GM12878 (cell line): ENCODE results near the gene IMMP2L. TPM values are rescaled to one million over a fixed set of nuclear protein-coding genes. Genes with fewer than 3 reads are reported as not detected.

Experiments
- ATAC-seq: fragments of 200-7000 bp; cut with Tn5 transposase; 3 replicates; pipeline ENCODE4 v1.9.1; 2020; ENCODE audit warnings: mild to moderate bottlenecking, moderate library complexity
- BruUV-seq: library from RNA; stranded (reverse); fragments of 400-500 nt; replicated peaks from 2 replicates; lab custom pipeline; 2021; lab: Mats Ljungman, UMichigan
- CTCF ChIA-PET: fragments of 300-600 bp; sonication (Branson Sonifier 250); formaldehyde crosslinking; extraction: SDS; loops from one replicate; lab custom pipeline; 2021; ENCODE audit warnings: inconsistent platforms; lab: Yijun Ruan, JAX
- POLR2A ChIA-PET: fragments of 350-600 bp; formaldehyde crosslinking; extraction: SDS; loops from one replicate; lab custom pipeline; 2021; ENCODE audit warnings: inconsistent platforms; lab: Charles Lee
- RAD21 ChIA-PET: fragments of 300-600 bp; sonication (Branson Sonifier 250); formaldehyde crosslinking; loops from one replicate; lab custom pipeline; 2023; ENCODE audit warnings: antibody characterized with exemption; ENCODE audit not compliant: unreplicated experiment; lab: Charles Lee
- SMC1A ChIA-PET: fragments of 300-600 bp; sonication (Branson Sonifier 250); formaldehyde crosslinking; loops from one replicate; lab custom pipeline; 2023; ENCODE audit not compliant: unreplicated experiment, uncharacterized antibody; lab: Charles Lee
- DNase-seq: peaks from one replicate; pipeline ENCODE4 v3.0.0-alpha.2; 2011; ENCODE audit warnings: low read depth, low spot score
- FAIRE-seq: peaks from 3 replicates; lab custom pipeline; 2011; peaks lifted over from hg19 to GRCh38; lab: Jason Lieb, UNC
- H2AFZ ChIP-seq: 2 replicates; pipeline ENCODE4 v1.6.0; 2011; ENCODE audit warnings: low read depth, low read length, control low read depth; ENCODE audit not compliant: control insufficient read depth
- H3K27ac ChIP-seq: 2 replicates; pipeline ENCODE4 v1.5.1; 2011; ENCODE audit warnings: control low read depth; ENCODE audit not compliant: control insufficient read depth, insufficient read depth
- H3K27me3 ChIP-seq, 2 experiments: replicated peaks in 1 of 2; 2 replicates each; pipeline versions ENCODE4 v1.6.0 to v1.6.1; 2011; ENCODE audit warnings: low read length in 1 of 2; ENCODE audit not compliant: control insufficient read depth in 2 of 2, insufficient read depth in 2 of 2
- H3K36me3 ChIP-seq, 2 experiments: 2 replicates each; pipeline ENCODE4 v1.5.1; 2011; ENCODE audit warnings: low read length in 1 of 2; ENCODE audit not compliant: control insufficient read depth in 2 of 2, insufficient read depth in 2 of 2
- H3K4me1 ChIP-seq: 2 replicates; pipeline ENCODE4 v1.6.1; 2011; ENCODE audit warnings: mild to moderate bottlenecking, low read length, moderate library complexity, mixed read lengths; ENCODE audit not compliant: control insufficient read depth, insufficient read depth
- H3K4me2 ChIP-seq: 2 replicates; pipeline ENCODE4 v1.6.0; 2011; ENCODE audit warnings: control low read depth; ENCODE audit not compliant: control insufficient read depth, insufficient read depth
- H3K4me3 ChIP-seq: fragments of 200-600 bp; sonication (generic); 2 replicates; pipeline ENCODE4 v1.5.1; 2016
- H3K79me2 ChIP-seq: 2 replicates; pipeline ENCODE4 v1.6.0; 2011; ENCODE audit warnings: low read length; ENCODE audit not compliant: control insufficient read depth, insufficient read depth
- H3K9ac ChIP-seq: 2 replicates; pipeline ENCODE4 v1.8.0; 2011; ENCODE audit warnings: low read length, control low read depth, mixed read lengths; ENCODE audit not compliant: control insufficient read depth, insufficient read depth
- H3K9me3 ChIP-seq: replicated peaks from 3 replicates; pipeline ENCODE4 v1.5.1; 2011; ENCODE audit warnings: mild to moderate bottlenecking, low read length; ENCODE audit not compliant: control insufficient read depth, insufficient read depth
- H4K20me1 ChIP-seq: 2 replicates; pipeline ENCODE4 v1.6.0; 2011; ENCODE audit not compliant: control insufficient read depth, insufficient read depth
- BHLHE40 ChIP-seq, 2 experiments: fragments of 450-650 bp in 1 of 2; IDR thresholded peaks; 2 replicates each; pipeline ENCODE4 v1.6.1; 2011 to 2017; ENCODE audit warnings: low read depth in 2 of 2, borderline replicate concordance in 1 of 2, improper control_type of control experiment in 1 of 2, low read length in 1 of 2, mild to moderate bottlenecking in 1 of 2
- CEBPB ChIP-seq, 2 experiments: fragments of 150-350 bp in 1 of 2; IDR thresholded peaks; 2 replicates each; pipeline ENCODE4 v1.6.1; 2012 to 2014; ENCODE audit warnings: low read depth in 2 of 2, low read length in 2 of 2, borderline replicate concordance in 1 of 2, inconsistent platforms in 1 of 2
- CREB1 ChIP-seq: IDR thresholded peaks from 2 replicates; pipeline ENCODE4 v1.6.1; 2012; ENCODE audit warnings: low read depth, mild to moderate bottlenecking, inconsistent platforms
- ESRRA ChIP-seq: IDR thresholded peaks from 2 replicates; pipeline ENCODE4 v1.6.1; 2012; ENCODE audit warnings: mild to moderate bottlenecking, low read length, improper control_type of control experiment
- GABPA ChIP-seq: IDR thresholded peaks from 2 replicates; pipeline ENCODE4 v1.6.1; 2014; ENCODE audit warnings: antibody characterized with exemption, low read depth, mild to moderate bottlenecking, inconsistent platforms
- IRF4 ChIP-seq: IDR thresholded peaks from 2 replicates; pipeline ENCODE4 v1.6.1; 2011; ENCODE audit warnings: low read depth, low read length
- POLR2AphosphoS5 ChIP-seq: IDR thresholded peaks from 2 replicates; pipeline ENCODE4 v1.6.1; 2011; ENCODE audit warnings: mild to moderate bottlenecking, low read length, inconsistent platforms
- SP1 ChIP-seq: IDR thresholded peaks from one replicate; pipeline ENCODE4 v1.6.1; 2011; ENCODE audit warnings: low read depth, low read length
- ZSCAN29 ChIP-seq: fragments of 450-650 bp; IDR thresholded peaks from 2 replicates; pipeline ENCODE4 v1.6.1; 2017; ENCODE audit warnings: mild to moderate bottlenecking, moderate library complexity
- WGBS: methylation state at CpG from one replicate; pipeline ENCODE4 v1.1.6; 2016; ENCODE audit warnings: low lambda C conversion rate; ENCODE audit not compliant: insufficient replicate concordance, insufficient coverage; ENCODE audit errors: missing lambda C conversion rate; 5-methylcytosine and 5-hydroxymethylcytosine counted together
- in situ Hi-C: fragments of 300-500 bp; cut with MboI; formaldehyde crosslinking; loops from 9 replicates; pipeline ENCODE4 v1.14.3; 2018; ENCODE audit warnings: mixed read lengths
- intact Hi-C: fragments of 100-400 bp; cut with micrococcal nuclease; formaldehyde crosslinking; loops from one replicate; pipeline ENCODE4 v1.14.2; 2022; ENCODE audit not compliant: unreplicated experiment
- polyA plus RNA-seq, 11 experiments: library from polyadenylated mRNA; depleted of rRNA in 4 of 11; unstranded in 6 of 11; stranded (reverse) in 5 of 11; fragments of >200 nt; fragmentation: Nextera tagmentation in 4 of 11; fragmentation: Illumina TruSeq in 1 of 11; extraction: Ambion mirVana in 4 of 11; extraction: Trizol in 1 of 11; gene quantifications; 1 replicate in 1 of 11; 2 replicates in 10 of 11; pipeline versions ENCODE4 v1.2.1 to v1.2.3, GENCODE V29; 2011 to 2016; ENCODE audit warnings: inconsistent platforms in 2 of 11, missing spikeins in 2 of 11, low read depth in 1 of 11
- total RNA-seq, 4 experiments: library from RNA; depleted of rRNA in 3 of 4; stranded (reverse); fragments of >200 nt in 3 of 4; fragmentation: Illumina TruSeq in 1 of 4; extraction: Trizol in 1 of 4; gene quantifications; 2 replicates each; pipeline versions ENCODE4 v1.2.1 to v1.2.3, GENCODE V29; 2013 to 2021

IMMP2L gene
- total and polyA plus RNA-seq, 10 of the 15 experiments (the other 5 are each of a cell fraction or from before 2014, with no cell fraction given) = 12.6 to 46.3 (median 19.6) TPM

DNA sequence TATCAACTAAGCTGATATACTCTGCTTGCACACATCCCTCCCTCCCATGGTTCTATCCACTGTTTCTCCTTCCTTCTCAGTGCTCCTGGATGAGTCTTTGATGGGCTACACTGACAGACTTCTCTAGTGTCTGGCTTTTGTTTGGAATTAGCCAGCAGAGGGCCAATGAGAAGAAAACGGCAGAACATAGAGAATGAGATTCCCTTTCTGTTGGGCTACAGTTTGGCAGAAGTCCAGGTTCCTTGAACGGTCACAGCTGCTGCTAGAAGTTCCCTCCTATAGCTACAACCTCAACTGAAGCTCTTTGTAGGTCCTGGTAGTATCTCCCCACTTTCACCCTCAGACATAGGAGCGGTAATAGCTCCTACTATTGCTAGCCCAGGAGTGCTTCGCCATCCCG, 722.4 kb downstream of the IMMP2L start:
- no peaks in the 10 kb centered on the region for H3K36me3 ChIP-seq
- 41% methylated on average over 5 of the region's 5 CpGs for WGBS
- no peak for ATAC-seq
- TF ChIP-seq ZSCAN29 (no peak), ESRRA (no peak), GABPA (no peak)
- TF ChIP-seq, all 136 proteins: peak for 0
- Histone ChIP-seq H3K4me1 (no peaks in the 10 kb centered on the region), H2AFZ (no peak overlapping the region), H3K4me3 (no peak overlapping the region), H3K9me3 (no peaks in the 10 kb centered on the region), H4K20me1 (no peaks in the 10 kb centered on the region), H3K27me3 (no peaks in the 10 kb centered on the region), H3K9ac (no peak overlapping the region), H3K27ac (no peak overlapping the region), H3K4me2 (no peak overlapping the region), H3K79me2 (no peaks in the 10 kb centered on the region)
- SMC1A ChIA-PET = interaction anchor here (0.7 to 1.4 kb wide), 2 partner anchors 19 to 25 kb away, joined by 3 read pairs; no protein-coding TSS in a partner anchor
- in situ Hi-C loops = no loop called here
- FAIRE-seq = no peak
- BruUV-seq = no TSS peak
- CTCF ChIA-PET = no interaction called here
- no peak for DNase-seq
- RAD21 ChIA-PET = no interaction called here
- POLR2A ChIA-PET = no interaction called here
- intact Hi-C loops = no loop called here

DNA sequence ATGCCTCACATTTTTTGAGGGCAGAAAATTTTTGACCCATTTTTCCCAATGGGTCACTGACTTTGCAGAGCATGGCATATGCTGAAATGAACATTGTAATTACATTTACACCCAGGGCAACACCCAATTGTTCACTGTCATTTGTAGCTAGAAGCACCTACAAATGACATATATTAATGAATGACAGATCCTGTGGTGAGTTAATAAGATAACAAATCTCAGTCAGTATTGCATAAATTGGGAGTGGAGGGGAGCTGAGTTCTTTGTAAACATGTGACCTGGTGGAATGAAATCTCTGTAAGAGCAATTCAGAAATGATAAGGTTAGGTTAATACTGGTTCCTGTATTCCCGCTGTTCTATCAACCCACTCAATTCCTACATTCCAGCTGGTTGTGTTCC, 726.4 kb downstream of the IMMP2L start:
- in situ Hi-C loops = no loop called here
- TF ChIP-seq CREB1 = no peak
- TF ChIP-seq BHLHE40 (IDR thresholded peaks at IDR 0.05; ENCODE audit: borderline replicate concordance in 1 of 2, low read depth in 2 of 2, low read length in 1 of 2) = no peak
- no peak for TF ChIP-seq SP1
- TF ChIP-seq CEBPB (IDR thresholded peaks at IDR 0.05; ENCODE audit: borderline replicate concordance in 1 of 2, low read depth in 2 of 2, low read length in 2 of 2) = no peak
- no peak for TF ChIP-seq IRF4
- TF ChIP-seq POLR2AphosphoS5 = no peak
- TF ChIP-seq, all 136 proteins: peak for 0
- H3K4me2 ChIP-seq = no peak overlapping the region
- H4K20me1 ChIP-seq = no peaks in the 10 kb centered on the region
- WGBS = 33% methylated on average over 1 of the region's 1 CpG
- no peak overlapping the region for H2AFZ ChIP-seq
- no peak for FAIRE-seq
- intact Hi-C loops = no loop called here
- ChIA-PET POLR2A (interaction anchor here (0.5 kb wide), 1 partner anchor 178 kb away, joined by 3 read pairs; no protein-coding TSS in a partner anchor), RAD21 (no interaction called here), SMC1A (no interaction called here), CTCF (no interaction called here)
- no peaks in the 10 kb centered on the region for H3K9me3 ChIP-seq
- H3K4me3 ChIP-seq = no peak overlapping the region
- no peaks in the 10 kb centered on the region for H3K4me1 ChIP-seq
- no peak overlapping the region for H3K9ac ChIP-seq
- DNase-seq = no peak
- H3K27me3 ChIP-seq = no peaks in the 10 kb centered on the region
- no peaks in the 10 kb centered on the region for H3K79me2 ChIP-seq
- no peaks in the 10 kb centered on the region for H3K36me3 ChIP-seq
- BruUV-seq = no TSS peak
- no peak overlapping the region for H3K27ac ChIP-seq
- ATAC-seq = no peak
